ENCODE measurements around the gene ITGB5. TPM values are rescaled to one million over a fixed set of nuclear protein-coding genes. Genes with fewer than 3 reads are reported as not detected.
"Not testable (repeated sequence)": the region's sequence is repeated elsewhere in the genome, so short reads cannot be mapped to it uniquely, and the experiment has no call there.

ITGB5 gene
- total RNA-seq, 2 donors from 2014 or later = 86.1 to 119 TPM

GRCh38 chr3:124802702-124803101, 84.5 kb downstream of the ITGB5 start:
- ATAC-seq (no peak), DNase-seq (no peak)
- intact Hi-C loops (cut with DNase I) = no loop called here

GRCh38 chr3:124802061-124802698, 85.0 kb downstream of the ITGB5 start:
- intact Hi-C loops (cut with DNase I) = no loop called here
- DNase-seq (no peak), ATAC-seq (no peak)

GRCh38 chr3:124800511-124801258, 86.5 kb downstream of the ITGB5 start:
- DNase-seq (peak; percentile 80), ATAC-seq (peak; percentile 90)
- intact Hi-C loops (cut with DNase I) = no loop called here

GRCh38 chr3:124800076-124800475, 87.1 kb downstream of the ITGB5 start:
- DNase-seq (no peak), ATAC-seq (no peak)
- intact Hi-C loops (cut with DNase I) = no loop called here

GRCh38 chr3:124799676-124800075, 87.5 kb downstream of the ITGB5 start:
- ATAC-seq (no peak), DNase-seq (no peak)
- intact Hi-C loops (cut with DNase I) = no loop called here

- no peak for ATAC-seq
- intact Hi-C loops (cut with DNase I) = no loop called here
- no peak for DNase-seq
Measured at GRCh38 chr3:124797426-124797945, 89.7 kb downstream of the ITGB5 start.

GRCh38 chr3:124796477-124796876, 90.7 kb downstream of the ITGB5 start:
- intact Hi-C loops (cut with DNase I) = no loop called here
- DNase-seq (no peak), ATAC-seq (no peak)

- intact Hi-C loops (cut with DNase I) = no loop called here
- ATAC-seq (peak in 1 of 2 donors; percentile 4), DNase-seq (no peak)
Measured at GRCh38 chr3:124793054-124793739, 94.0 kb downstream of the ITGB5 start.

- no peak for ATAC-seq
- intact Hi-C loops (cut with DNase I) = no loop called here
- DNase-seq = no peak
Measured at GRCh38 chr3:124792341-124793040, 94.7 kb downstream of the ITGB5 start.

GRCh38 chr3:124791639-124792151, 95.5 kb downstream of the ITGB5 start:
- ATAC-seq (peak; percentile 71 to 80), DNase-seq (no peak)
- intact Hi-C loops (cut with DNase I) = no loop called here

- DNase-seq = no peak
- intact Hi-C loops (cut with DNase I) = no loop called here
- ATAC-seq = no peak
Measured at GRCh38 chr3:124791142-124791541, 96.0 kb downstream of the ITGB5 start.

- intact Hi-C loops (cut with DNase I); DNase-seq; ATAC-seq: not testable (repeated sequence)
Measured at GRCh38 chr3:124789103-124789502, 98.1 kb downstream of the ITGB5 start.

- intact Hi-C loops (cut with DNase I) = no loop called here
- ATAC-seq = no peak
- no peak for DNase-seq
Measured at GRCh38 chr3:124788254-124788745, 98.9 kb downstream of the ITGB5 start.

GRCh38 chr3:124787476-124788195, 99.5 kb downstream of the ITGB5 start:
- intact Hi-C loops (cut with DNase I) = no loop called here
- no peak for DNase-seq
- no peak for ATAC-seq

GRCh38 chr3:124786511-124787241, 100.5 kb downstream of the ITGB5 start:
- intact Hi-C loops (cut with DNase I) = no loop called here

GRCh38 chr3:124785973-124786372, 101.2 kb downstream of the ITGB5 start:
- DNase-seq = no peak
- intact Hi-C loops (cut with DNase I) = no loop called here
- no peak for ATAC-seq

More at GRCh38 chr3:124786511-124787241, 100.5 kb downstream of the ITGB5 start:
- ATAC-seq = peak; percentile 18 to 54
- DNase-seq = no peak

- no peak for ATAC-seq
- intact Hi-C loops (cut with DNase I) = no loop called here
- no peak for DNase-seq
Measured at GRCh38 chr3:124784686-124785382, 102.3 kb downstream of the ITGB5 start.
